Fibroblast of pulmonary artery (primary cell): ENCODE data around the gene SLC35E2B.

Experiments
- DNase-seq: peaks from one replicate; pipeline ENCODE4 v3.0.0-alpha.2; 2010; ENCODE audit warnings: low read depth
- H3K4me3 ChIP-seq: replicated peaks from 2 replicates; pipeline ENCODE4 v1.5.1; 2011; ENCODE audit warnings: low read depth, mild to moderate bottlenecking, control low read depth, low read length, moderate library complexity
- CTCF ChIP-seq: IDR thresholded peaks from 2 replicates; pipeline ENCODE4 v1.5.1; 2011; ENCODE audit warnings: mild to moderate bottlenecking, control low read depth, low read length, inconsistent platforms; ENCODE audit errors: missing control alignments

The SLC35E2B gene

GRCh38 chr1:1615256-1616044 lies 77.1 kb downstream of the SLC35E2B start, which contains the start of gene MIB2:
Gene MIB2, plus strand, starts transcription at chr1:1615500. Its CDS starts 7,953 bp downstream, at chr1:1623453.
- no peak for TF ChIP-seq CTCF
- peak; percentile 97 for DNase-seq
- peak within 1 kb of the TSS; percentile 91 for H3K4me3 ChIP-seq

GRCh38 chr1:1614954-1615255 lies 77.7 kb downstream of the SLC35E2B start:
- peak overlapping the region; percentile 91 for H3K4me3 ChIP-seq
- no peak for DNase-seq
- TF ChIP-seq CTCF: no peak

- peak; percentile 94 for DNase-seq
- H3K4me3 ChIP-seq: peak overlapping the region; percentile 91
- TF ChIP-seq CTCF: no peak
Observed at GRCh38 chr1:1614204-1614953, 78.2 kb downstream of the SLC35E2B start.

- TF ChIP-seq CTCF: no peak
- DNase-seq: no peak
- peak overlapping the region; percentile 91 for H3K4me3 ChIP-seq
Observed at GRCh38 chr1:1613509-1614082, 79.0 kb downstream of the SLC35E2B start.

GRCh38 chr1:1612104-1612400 lies 80.5 kb downstream of the SLC35E2B start:
- TF ChIP-seq CTCF: no peak
- no peak overlapping the region for H3K4me3 ChIP-seq
- no peak for DNase-seq

GRCh38 chr1:1610796-1611195 lies 81.8 kb downstream of the SLC35E2B start:
- H3K4me3 ChIP-seq: no peak overlapping the region
- TF ChIP-seq CTCF: no peak

More at GRCh38 chr1:1610796-1611195, 81.8 kb downstream of the SLC35E2B start:
- DNase-seq: no peak
